Panc1 (cell line): Measurements from ENCODE around the gene TMEM108. TPM values are rescaled to one million over a fixed set of nuclear protein-coding genes. Genes with fewer than 3 reads are reported as not detected.

Experiments
- ATAC-seq: fragments of 200-7000 bp; cut with Tn5 transposase; 2 replicates; pipeline ENCODE4 v1.9.1; 2020; ENCODE audit warnings: mild to moderate bottlenecking, moderate library complexity
- BruUV-seq: library from RNA; stranded (reverse); fragments of 400-500 nt; replicated peaks from 2 replicates; lab custom pipeline; 2021; lab: Mats Ljungman, UMichigan
- CTCF ChIA-PET: fragments of 300-600 bp; sonication (Branson Sonifier 250); formaldehyde crosslinking; loops from one replicate; lab custom pipeline; 2022; ENCODE audit warnings: antibody characterized with exemption; lab: Charles Lee
- POLR2A ChIA-PET: fragments of 300-600 bp; sonication (Branson Sonifier 250); formaldehyde crosslinking; loops from one replicate; lab custom pipeline; 2022; ENCODE audit warnings: antibody characterized with exemption; lab: Charles Lee
- DNase-seq: peaks from one replicate; pipeline ENCODE4 v3.0.0-alpha.2; 2010; ENCODE audit warnings: low read depth, low spot score
- H3K27ac ChIP-seq: 2 replicates; pipeline ENCODE4 v1.5.1; 2011; ENCODE audit warnings: mild to moderate bottlenecking, low read length, inconsistent platforms
- H3K27me3 ChIP-seq: fragments of 200-500 bp; sonication (Bioruptor generic); 2 replicates; pipeline ENCODE4 v1.6.0; 2014; ENCODE audit warnings: low read length, inconsistent platforms; ENCODE audit not compliant: control insufficient read depth, insufficient read depth
- H3K36me3 ChIP-seq: fragments of 200-500 bp; sonication (Bioruptor generic); 2 replicates; pipeline ENCODE4 v1.5.1; 2014; ENCODE audit warnings: inconsistent platforms, mild to moderate bottlenecking, low read length, moderate library complexity; ENCODE audit not compliant: control insufficient read depth, insufficient read depth
- H3K4me1 ChIP-seq: 2 replicates; pipeline ENCODE4 v1.5.1; 2011; ENCODE audit warnings: inconsistent platforms, mild to moderate bottlenecking, low read length, moderate library complexity; ENCODE audit not compliant: control insufficient read depth, insufficient read depth
- H3K4me3 ChIP-seq, 2 experiments: 2 replicates each; pipeline ENCODE4 v1.5.1; 2011 to 2012; ENCODE audit warnings: low read depth in 2 of 2, low read length in 2 of 2, mild to moderate bottlenecking in 2 of 2, inconsistent platforms in 1 of 2, moderate library complexity in 1 of 2
- H3K9me3 ChIP-seq: fragments of 200-500 bp; sonication (Bioruptor generic); 2 replicates; pipeline ENCODE4 v1.5.1; 2014; ENCODE audit warnings: low read depth, mild to moderate bottlenecking, inconsistent platforms, low read length, moderate library complexity; ENCODE audit not compliant: control insufficient read depth, insufficient read depth
- POLR2AphosphoS5 ChIP-seq: IDR thresholded peaks from 2 replicates; pipeline ENCODE4 v1.6.1; 2012; ENCODE audit warnings: mild to moderate bottlenecking, low read depth, low read length, moderate library complexity
- SIN3A ChIP-seq: IDR thresholded peaks from 2 replicates; pipeline ENCODE4 v1.6.1; 2012; ENCODE audit warnings: low read depth, mild to moderate bottlenecking, low read length, moderate library complexity, borderline replicate concordance; ENCODE audit not compliant: insufficient read depth
- TCF7L2 ChIP-seq: IDR thresholded peaks from 2 replicates; pipeline ENCODE4 v1.6.1; 2011; ENCODE audit warnings: mild to moderate bottlenecking, low read depth, low read length, inconsistent platforms
- in situ Hi-C: cut with HindIII; loops from 2 replicates; pipeline ENCODE4 v1.10.0; 2016; ENCODE audit warnings: low sequenced_read_pairs, low pct_unique_long_range_greater_than_20kb
- intact Hi-C: fragments of 100-400 bp; cut with micrococcal nuclease; formaldehyde crosslinking; loops from one replicate; pipeline ENCODE4 v1.10.0; 2022; ENCODE audit not compliant: unreplicated experiment
- total RNA-seq: library from RNA; stranded (reverse); gene quantifications from one replicate; pipeline ENCODE4 v1.2.1, GENCODE V29; 2021; ENCODE audit not compliant: unreplicated experiment
- TF ChIP-seq, protein P1 (sequence below): fragments of 450-650 bp; IDR thresholded peaks from 2 replicates; pipeline ENCODE4 v1.5.1; 2017; ENCODE audit warnings: mild to moderate bottlenecking
- TF ChIP-seq, protein P2 (sequence below), 2 experiments: IDR thresholded peaks; 2 replicates each; pipeline ENCODE4 v1.6.1; 2011 to 2012; ENCODE audit warnings: low read depth in 2 of 2, control low read depth in 1 of 2, low read length in 1 of 2, mild to moderate bottlenecking in 1 of 2, moderate library complexity in 1 of 2; ENCODE audit not compliant: insufficient read depth in 1 of 2

Gene TMEM108
- total RNA-seq, 1 experiment from 2014 or later = 0.41 TPM

DNA sequence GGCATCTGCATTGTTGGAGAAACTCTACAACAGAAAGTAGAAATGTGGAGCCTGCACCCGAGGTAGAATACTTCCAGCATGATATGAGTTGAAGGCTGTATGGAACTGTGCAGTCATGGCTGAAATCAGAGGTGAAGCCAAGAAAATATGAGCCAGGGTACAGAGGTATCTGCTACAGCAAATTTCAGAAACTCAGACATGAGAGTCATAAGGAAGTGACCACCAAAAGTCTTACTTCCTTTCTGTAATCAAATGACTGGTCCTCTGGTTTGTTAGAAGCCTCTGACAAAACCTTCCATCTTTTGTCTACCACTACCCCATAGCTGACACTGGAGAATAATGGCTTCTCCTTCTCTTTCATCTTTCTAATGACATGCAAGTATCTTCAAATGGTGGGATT lies 159.4 kb downstream of the TMEM108 start:
- DNase-seq = no peak
- no peaks in the 10 kb centered on the region for H3K36me3 ChIP-seq
- in situ Hi-C loops (no loop called here), intact Hi-C loops (no loop called here)
- ChIA-PET CTCF (no interaction called here), POLR2A (no interaction called here)
- TF ChIP-seq SIN3A = no peak
- no peak for TF ChIP-seq POLR2AphosphoS5
- no peak for TF ChIP-seq TCF7L2
- TF ChIP-seq, protein P1, sequence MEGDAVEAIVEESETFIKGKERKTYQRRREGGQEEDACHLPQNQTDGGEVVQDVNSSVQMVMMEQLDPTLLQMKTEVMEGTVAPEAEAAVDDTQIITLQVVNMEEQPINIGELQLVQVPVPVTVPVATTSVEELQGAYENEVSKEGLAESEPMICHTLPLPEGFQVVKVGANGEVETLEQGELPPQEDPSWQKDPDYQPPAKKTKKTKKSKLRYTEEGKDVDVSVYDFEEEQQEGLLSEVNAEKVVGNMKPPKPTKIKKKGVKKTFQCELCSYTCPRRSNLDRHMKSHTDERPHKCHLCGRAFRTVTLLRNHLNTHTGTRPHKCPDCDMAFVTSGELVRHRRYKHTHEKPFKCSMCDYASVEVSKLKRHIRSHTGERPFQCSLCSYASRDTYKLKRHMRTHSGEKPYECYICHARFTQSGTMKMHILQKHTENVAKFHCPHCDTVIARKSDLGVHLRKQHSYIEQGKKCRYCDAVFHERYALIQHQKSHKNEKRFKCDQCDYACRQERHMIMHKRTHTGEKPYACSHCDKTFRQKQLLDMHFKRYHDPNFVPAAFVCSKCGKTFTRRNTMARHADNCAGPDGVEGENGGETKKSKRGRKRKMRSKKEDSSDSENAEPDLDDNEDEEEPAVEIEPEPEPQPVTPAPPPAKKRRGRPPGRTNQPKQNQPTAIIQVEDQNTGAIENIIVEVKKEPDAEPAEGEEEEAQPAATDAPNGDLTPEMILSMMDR = no peak
- TF ChIP-seq, protein P2, sequence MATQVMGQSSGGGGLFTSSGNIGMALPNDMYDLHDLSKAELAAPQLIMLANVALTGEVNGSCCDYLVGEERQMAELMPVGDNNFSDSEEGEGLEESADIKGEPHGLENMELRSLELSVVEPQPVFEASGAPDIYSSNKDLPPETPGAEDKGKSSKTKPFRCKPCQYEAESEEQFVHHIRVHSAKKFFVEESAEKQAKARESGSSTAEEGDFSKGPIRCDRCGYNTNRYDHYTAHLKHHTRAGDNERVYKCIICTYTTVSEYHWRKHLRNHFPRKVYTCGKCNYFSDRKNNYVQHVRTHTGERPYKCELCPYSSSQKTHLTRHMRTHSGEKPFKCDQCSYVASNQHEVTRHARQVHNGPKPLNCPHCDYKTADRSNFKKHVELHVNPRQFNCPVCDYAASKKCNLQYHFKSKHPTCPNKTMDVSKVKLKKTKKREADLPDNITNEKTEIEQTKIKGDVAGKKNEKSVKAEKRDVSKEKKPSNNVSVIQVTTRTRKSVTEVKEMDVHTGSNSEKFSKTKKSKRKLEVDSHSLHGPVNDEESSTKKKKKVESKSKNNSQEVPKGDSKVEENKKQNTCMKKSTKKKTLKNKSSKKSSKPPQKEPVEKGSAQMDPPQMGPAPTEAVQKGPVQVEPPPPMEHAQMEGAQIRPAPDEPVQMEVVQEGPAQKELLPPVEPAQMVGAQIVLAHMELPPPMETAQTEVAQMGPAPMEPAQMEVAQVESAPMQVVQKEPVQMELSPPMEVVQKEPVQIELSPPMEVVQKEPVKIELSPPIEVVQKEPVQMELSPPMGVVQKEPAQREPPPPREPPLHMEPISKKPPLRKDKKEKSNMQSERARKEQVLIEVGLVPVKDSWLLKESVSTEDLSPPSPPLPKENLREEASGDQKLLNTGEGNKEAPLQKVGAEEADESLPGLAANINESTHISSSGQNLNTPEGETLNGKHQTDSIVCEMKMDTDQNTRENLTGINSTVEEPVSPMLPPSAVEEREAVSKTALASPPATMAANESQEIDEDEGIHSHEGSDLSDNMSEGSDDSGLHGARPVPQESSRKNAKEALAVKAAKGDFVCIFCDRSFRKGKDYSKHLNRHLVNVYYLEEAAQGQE (IDR thresholded peaks at IDR 0.05; ENCODE audit: insufficient read depth in 1 of 2, low read depth in 2 of 2, low read length in 1 of 2) = no peak
- no peak overlapping the region for H3K27ac ChIP-seq
- no peaks in the 10 kb centered on the region for H3K4me1 ChIP-seq
- H3K4me3 ChIP-seq = no peak overlapping the region
- no peaks in the 10 kb centered on the region for H3K9me3 ChIP-seq
- BruUV-seq = no TSS peak
- H3K27me3 ChIP-seq = no peaks in the 10 kb centered on the region
- ATAC-seq = no peak

DNA sequence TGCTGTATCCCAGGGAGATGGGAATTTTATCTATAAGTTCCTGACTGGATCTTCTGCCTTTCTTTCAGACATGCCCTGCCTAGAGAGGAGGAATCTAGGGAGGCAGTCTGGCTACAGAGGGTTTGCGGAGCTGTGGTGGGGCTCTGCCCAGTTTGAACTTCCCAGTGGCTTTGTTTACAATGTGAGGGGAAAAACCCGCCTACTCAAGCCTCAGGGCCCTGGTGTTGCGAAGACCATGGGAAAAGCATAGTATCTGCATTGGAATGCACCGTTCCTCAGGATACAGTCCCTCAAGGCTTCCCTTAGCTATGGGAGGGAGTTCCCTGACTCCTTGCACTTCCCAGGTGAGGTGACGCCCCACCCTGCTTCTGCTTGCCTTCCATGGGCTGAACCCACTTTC lies 168.7 kb downstream of the TMEM108 start:
- H3K27ac ChIP-seq = no peak overlapping the region
- in situ Hi-C loops = no loop called here
- BruUV-seq = no TSS peak
- intact Hi-C loops = no loop called here
- CTCF ChIA-PET = no interaction called here
- no peaks in the 10 kb centered on the region for H3K4me1 ChIP-seq
- no peaks in the 10 kb centered on the region for H3K9me3 ChIP-seq
- no peak overlapping the region for H3K4me3 ChIP-seq
- no peaks in the 10 kb centered on the region for H3K36me3 ChIP-seq
- no peaks in the 10 kb centered on the region for H3K27me3 ChIP-seq
- DNase-seq = no peak
- POLR2A ChIA-PET = no interaction called here
- no peak for ATAC-seq
- TF ChIP-seq, protein P2 (IDR thresholded peaks at IDR 0.05; ENCODE audit: insufficient read depth in 1 of 2, low read depth in 2 of 2, low read length in 1 of 2) = no peak
- TF ChIP-seq POLR2AphosphoS5 (no peak), SIN3A (no peak), TCF7L2 (no peak)
- TF ChIP-seq, protein P1 = no peak
